Measurements from ENCODE around the gene PYGB. TPM values are rescaled to one million over a fixed set of nuclear protein-coding genes. Genes with fewer than 3 reads are reported as not detected.

The PYGB gene
- polyA plus RNA-seq, 1 experiment = 68.8 TPM

GRCh38 chr20:25207149-25207959, 40.5 kb upstream of the PYGB start:
- no peak for DNase-seq (ENCODE audit: low read depth)
- TF ChIP-seq CTCF (IDR thresholded peaks at IDR 0.05; ENCODE audit: insufficient read depth, low read depth, low read length) = no peak
- Histone ChIP-seq H3K4me3 (ENCODE audit: low read depth, low read length) (no peak overlapping the region), H3K27me3 (ENCODE audit: control insufficient read depth, insufficient read depth, low read length) (no peaks in the 10 kb centered on the region), H3K36me3 (ENCODE audit: control insufficient read depth, insufficient read depth, low read length) (peaks cover 10% of the 10 kb centered on the region)
- CTCF ChIA-PET = interaction anchor here (0.8 to 1.9 kb wide), 3 partner anchors 14 to 191 kb away, joined by 3 to 5 read pairs (median 3); no protein-coding TSS in a partner anchor
- POLR2A ChIA-PET = no interaction called here

GRCh38 chr20:25207960-25208534, 39.8 kb upstream of the PYGB start:
- no peak for DNase-seq (ENCODE audit: low read depth)
- Histone ChIP-seq H3K27me3 (ENCODE audit: control insufficient read depth, insufficient read depth, low read length) (no peaks in the 10 kb centered on the region), H3K36me3 (ENCODE audit: control insufficient read depth, insufficient read depth, low read length) (peaks cover 10% of the 10 kb centered on the region), H3K4me3 (ENCODE audit: low read depth, low read length) (no peak overlapping the region)
- CTCF ChIA-PET = interaction anchor here (0.6 to 1.9 kb wide), 4 partner anchors 14 to 190 kb away, joined by 3 to 5 read pairs (median 4); no protein-coding TSS in a partner anchor
- POLR2A ChIA-PET = no interaction called here
- no peak for TF ChIP-seq CTCF (IDR thresholded peaks at IDR 0.05; ENCODE audit: insufficient read depth, low read depth, low read length)

- no peak overlapping the region for H3K4me3 ChIP-seq (ENCODE audit: low read depth, low read length)
- TF ChIP-seq CTCF (IDR thresholded peaks at IDR 0.05; ENCODE audit: insufficient read depth, low read depth, low read length) = no peak
- peaks cover 15% of the 10 kb centered on the region for H3K36me3 ChIP-seq (ENCODE audit: control insufficient read depth, insufficient read depth, low read length)
- POLR2A ChIA-PET = no interaction called here
- no peak for DNase-seq (ENCODE audit: low read depth)
- CTCF ChIA-PET = interaction anchor here (0.6 kb wide), 1 partner anchor 1003 kb away, joined by 3 read pairs; no protein-coding TSS in a partner anchor
- no peaks in the 10 kb centered on the region for H3K27me3 ChIP-seq (ENCODE audit: control insufficient read depth, insufficient read depth, low read length)
These were observed 38.5 kb upstream of the PYGB start for GRCh38 chr20:25209400-25209799.

- ChIA-PET POLR2A (no interaction called here), CTCF (no interaction called here)
- no peak for TF ChIP-seq CTCF (IDR thresholded peaks at IDR 0.05; ENCODE audit: insufficient read depth, low read depth, low read length)
- no peak overlapping the region for H3K4me3 ChIP-seq (ENCODE audit: low read depth, low read length)
- DNase-seq (ENCODE audit: low read depth) = no peak
- peaks cover 15% of the 10 kb centered on the region for H3K36me3 ChIP-seq (ENCODE audit: control insufficient read depth, insufficient read depth, low read length)
- no peaks in the 10 kb centered on the region for H3K27me3 ChIP-seq (ENCODE audit: control insufficient read depth, insufficient read depth, low read length)
These were observed 38.0 kb upstream of the PYGB start for GRCh38 chr20:25209911-25210310.

- CTCF ChIA-PET = interaction anchor here (1.0 to 1.5 kb wide), 2 partner anchors 36 to 216 kb away, joined by 3 read pairs; no protein-coding TSS in a partner anchor
- POLR2A ChIA-PET = no interaction called here
These were observed 36.6 kb upstream of the PYGB start for GRCh38 chr20:25211273-25211672.

More at GRCh38 chr20:25211273-25211672, 36.6 kb upstream of the PYGB start:
- no peak for TF ChIP-seq CTCF (IDR thresholded peaks at IDR 0.05; ENCODE audit: insufficient read depth, low read depth, low read length)
- H3K27me3 ChIP-seq (ENCODE audit: control insufficient read depth, insufficient read depth, low read length) = no peaks in the 10 kb centered on the region
- H3K4me3 ChIP-seq (ENCODE audit: low read depth, low read length) = no peak overlapping the region
- peaks cover 19% of the 10 kb centered on the region for H3K36me3 ChIP-seq (ENCODE audit: control insufficient read depth, insufficient read depth, low read length)
- no peak for DNase-seq (ENCODE audit: low read depth)

All from BJ (cell line).